ENCODE data around the gene FGD5. TPM values are rescaled to one million over a fixed set of nuclear protein-coding genes. Genes with fewer than 3 reads are reported as not detected.

FGD5 gene
- total RNA-seq, 2 donors from 2014 or later: 15.3 to 17.0 TPM

DNA sequence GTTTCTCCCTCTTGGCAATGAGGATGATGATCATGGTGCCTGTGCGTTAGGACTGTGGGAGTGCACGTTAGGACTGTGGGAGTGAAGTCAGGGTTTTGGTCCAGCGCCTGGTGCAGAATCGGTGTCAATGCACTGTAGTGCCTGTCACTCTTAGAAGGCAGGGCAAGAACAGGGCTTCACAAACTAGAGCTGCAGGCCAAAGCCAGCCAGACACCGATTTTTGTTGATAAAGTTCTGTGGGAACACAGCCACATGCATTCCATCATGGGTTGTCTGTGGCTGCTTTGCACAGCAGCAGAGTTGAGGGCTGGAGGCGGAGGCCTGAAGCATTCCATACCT lies 96.0 kb downstream of the FGD5 start:
- no peak overlapping the region for H3K27ac ChIP-seq (ENCODE audit: low read depth, low read length)
- Mint-ChIP-seq H3K27ac (no peak overlapping the region), H3K4me1 (peaks cover 12% of the 10 kb centered on the region), H3K4me3 (no peak overlapping the region), H3K9me3 (no peaks in the 10 kb centered on the region), H3K36me3 (ENCODE audit: low read depth) (peaks cover 7% of the 10 kb centered on the region), H3K27me3 (ENCODE audit: insufficient read depth) (no peaks in the 10 kb centered on the region)
- no peak overlapping the region for H3K9ac ChIP-seq (ENCODE audit: extremely low read depth, low read length, poor library complexity, severe bottlenecking)
- TF ChIP-seq, protein P1, sequence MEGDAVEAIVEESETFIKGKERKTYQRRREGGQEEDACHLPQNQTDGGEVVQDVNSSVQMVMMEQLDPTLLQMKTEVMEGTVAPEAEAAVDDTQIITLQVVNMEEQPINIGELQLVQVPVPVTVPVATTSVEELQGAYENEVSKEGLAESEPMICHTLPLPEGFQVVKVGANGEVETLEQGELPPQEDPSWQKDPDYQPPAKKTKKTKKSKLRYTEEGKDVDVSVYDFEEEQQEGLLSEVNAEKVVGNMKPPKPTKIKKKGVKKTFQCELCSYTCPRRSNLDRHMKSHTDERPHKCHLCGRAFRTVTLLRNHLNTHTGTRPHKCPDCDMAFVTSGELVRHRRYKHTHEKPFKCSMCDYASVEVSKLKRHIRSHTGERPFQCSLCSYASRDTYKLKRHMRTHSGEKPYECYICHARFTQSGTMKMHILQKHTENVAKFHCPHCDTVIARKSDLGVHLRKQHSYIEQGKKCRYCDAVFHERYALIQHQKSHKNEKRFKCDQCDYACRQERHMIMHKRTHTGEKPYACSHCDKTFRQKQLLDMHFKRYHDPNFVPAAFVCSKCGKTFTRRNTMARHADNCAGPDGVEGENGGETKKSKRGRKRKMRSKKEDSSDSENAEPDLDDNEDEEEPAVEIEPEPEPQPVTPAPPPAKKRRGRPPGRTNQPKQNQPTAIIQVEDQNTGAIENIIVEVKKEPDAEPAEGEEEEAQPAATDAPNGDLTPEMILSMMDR (conservative IDR thresholded peaks at IDR 0.05): no peak
- H3K27me3 ChIP-seq (ENCODE audit: control insufficient read depth, insufficient read depth, low read length, poor library complexity, severe bottlenecking): no peaks in the 10 kb centered on the region
- no peaks in the 10 kb centered on the region for H3K9me3 ChIP-seq (ENCODE audit: control insufficient read depth, low read length)
- no peaks in the 10 kb centered on the region for H3K36me3 ChIP-seq (ENCODE audit: control insufficient read depth, insufficient read depth, low read length)
- H3K4me3 ChIP-seq (ENCODE audit: low read length): no peak overlapping the region
- no peak for DNase-seq
- H3K4me1 ChIP-seq (ENCODE audit: control insufficient read depth, insufficient read depth, low read length): peaks cover 7% of the 10 kb centered on the region
- WGBS, 2 experiments (ENCODE audit: insufficient coverage in 1 of 2, insufficient read length in 1 of 2): 86% methylated on average over 6 of the region's 6 CpGs; no CpG with 5 or more reads in 1 of the 2 experiments

DNA sequence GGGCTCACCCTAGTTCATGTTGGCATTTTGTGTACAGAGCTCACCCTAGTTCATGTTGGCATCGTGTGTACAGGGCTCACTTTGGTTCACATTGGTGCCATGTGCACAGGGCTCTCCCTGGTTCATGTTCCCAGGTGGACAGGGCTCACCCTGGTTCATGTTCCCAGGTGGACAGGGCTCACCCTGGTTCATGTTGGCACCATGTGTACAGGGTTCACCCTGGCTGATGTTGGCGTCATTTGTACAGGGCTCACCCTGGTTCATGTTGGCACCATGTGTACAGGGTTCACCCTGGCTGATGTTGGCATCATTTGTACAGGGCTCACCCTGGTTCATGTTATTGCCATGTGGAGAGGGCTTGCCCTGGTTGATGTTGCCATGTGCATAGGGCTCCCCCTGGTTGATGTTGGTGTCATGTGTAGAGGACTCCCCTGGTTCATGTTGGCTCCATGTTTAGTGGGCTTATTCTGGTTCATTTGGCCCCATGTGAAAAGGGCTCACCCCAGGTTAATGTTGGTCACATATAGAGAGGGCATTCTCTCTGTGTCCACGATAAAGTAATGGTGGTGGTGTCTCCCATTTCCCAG lies 97.0 kb downstream of the FGD5 start:
- TF ChIP-seq, protein P1 (conservative IDR thresholded peaks at IDR 0.05): peak; percentile 45
- Histone ChIP-seq H3K9ac (ENCODE audit: extremely low read depth, low read length, poor library complexity, severe bottlenecking) (no peak overlapping the region), H3K27me3 (ENCODE audit: control insufficient read depth, insufficient read depth, low read length, poor library complexity, severe bottlenecking) (no peaks in the 10 kb centered on the region), H3K36me3 (ENCODE audit: control insufficient read depth, insufficient read depth, low read length) (no peaks in the 10 kb centered on the region), H3K4me3 (ENCODE audit: low read length) (no peak overlapping the region), H3K4me1 (ENCODE audit: control insufficient read depth, insufficient read depth, low read length) (peaks cover 7% of the 10 kb centered on the region), H3K27ac (ENCODE audit: low read depth, low read length) (no peak overlapping the region), H3K9me3 (ENCODE audit: control insufficient read depth, low read length) (no peaks in the 10 kb centered on the region)
- no peak for DNase-seq
- H3K27ac Mint-ChIP-seq: no peak overlapping the region
- H3K9me3 Mint-ChIP-seq: no peaks in the 10 kb centered on the region
- WGBS, 2 experiments (ENCODE audit: insufficient coverage in 1 of 2, insufficient read length in 1 of 2): 88 to 91% methylated on average over 3 of the region's 3 CpGs
- no peak overlapping the region for H3K4me3 Mint-ChIP-seq
- H3K4me1 Mint-ChIP-seq: peaks cover 12% of the 10 kb centered on the region
- no peaks in the 10 kb centered on the region for H3K27me3 Mint-ChIP-seq (ENCODE audit: insufficient read depth)
- H3K36me3 Mint-ChIP-seq (ENCODE audit: low read depth): peaks cover 7% of the 10 kb centered on the region

DNA sequence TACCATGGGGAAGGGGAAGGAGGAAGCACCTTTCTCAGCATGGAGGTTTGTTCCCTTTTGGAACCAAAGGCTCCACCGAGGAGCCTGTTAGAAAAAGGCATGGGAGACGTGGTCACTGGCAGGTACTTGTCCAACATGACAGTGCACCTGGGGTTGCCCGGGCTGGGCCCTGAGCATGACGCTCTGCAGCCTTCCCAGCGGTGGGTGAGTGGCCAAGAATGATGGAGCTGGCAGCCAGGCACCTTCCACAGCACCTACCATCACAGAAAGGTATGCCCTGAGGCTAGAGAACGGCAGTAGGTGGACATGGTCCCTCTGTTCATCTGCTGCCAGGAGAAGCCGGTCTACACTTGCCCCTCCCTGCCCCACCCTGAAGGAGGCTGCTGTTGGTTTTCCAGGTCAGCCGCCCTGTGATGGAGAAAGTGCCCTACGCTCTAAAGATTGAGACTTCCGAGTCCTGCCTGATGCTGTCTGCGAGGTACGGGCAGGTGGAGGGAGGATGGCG lies 99.6 kb downstream of the FGD5 start:
- Histone ChIP-seq H3K9me3 (ENCODE audit: control insufficient read depth, low read length) (no peaks in the 10 kb centered on the region), H3K4me1 (ENCODE audit: control insufficient read depth, insufficient read depth, low read length) (peaks cover 2% of the 10 kb centered on the region), H3K9ac (ENCODE audit: extremely low read depth, low read length, poor library complexity, severe bottlenecking) (no peak overlapping the region), H3K4me3 (ENCODE audit: low read length) (no peak overlapping the region), H3K27me3 (ENCODE audit: control insufficient read depth, insufficient read depth, low read length, poor library complexity, severe bottlenecking) (no peaks in the 10 kb centered on the region), H3K36me3 (ENCODE audit: control insufficient read depth, insufficient read depth, low read length) (no peaks in the 10 kb centered on the region), H3K27ac (ENCODE audit: low read depth, low read length) (no peak overlapping the region)
- Mint-ChIP-seq H3K4me3 (no peak overlapping the region), H3K27ac (no peak overlapping the region), H3K36me3 (ENCODE audit: low read depth) (peaks cover 7% of the 10 kb centered on the region), H3K27me3 (ENCODE audit: insufficient read depth) (no peaks in the 10 kb centered on the region), H3K4me1 (peaks cover 7% of the 10 kb centered on the region), H3K9me3 (no peaks in the 10 kb centered on the region)
- no peak for DNase-seq
- TF ChIP-seq, protein P1 (conservative IDR thresholded peaks at IDR 0.05): no peak
- 85 to 89% methylated on average over 10 to 13 of the region's 13 CpGs for WGBS, 2 experiments (ENCODE audit: insufficient coverage in 1 of 2, insufficient read length in 1 of 2)
